ENCODE data around the gene EDC3. TPM values are rescaled to one million over a fixed set of nuclear protein-coding genes. Genes with fewer than 3 reads are reported as not detected.

EDC3 gene
- total RNA-seq, 1 donor = 19.4 TPM

DNA sequence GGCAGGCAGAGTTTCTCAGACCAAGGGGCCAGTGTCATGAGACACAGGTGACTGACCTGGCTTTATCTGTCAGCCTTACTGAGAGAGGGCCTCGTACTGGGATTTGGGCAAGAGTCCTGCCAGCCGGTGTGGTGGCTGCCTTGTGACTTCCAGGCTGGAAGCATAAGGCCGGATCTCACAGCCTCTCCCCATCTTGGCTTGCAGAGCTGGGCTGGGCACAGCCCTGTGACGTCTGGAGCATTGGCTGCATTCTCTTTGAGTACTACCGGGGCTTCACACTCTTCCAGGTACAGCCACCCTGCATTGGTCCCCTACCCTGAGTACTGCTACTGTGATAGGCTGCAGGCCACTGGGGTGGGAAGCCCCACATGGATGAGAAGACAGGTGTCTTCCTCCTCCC, 68.1 kb downstream of the EDC3 start:
- DNase-seq (ENCODE audit: low read depth in 2 of 3, low spot score in 2 of 3) = no peak

DNA sequence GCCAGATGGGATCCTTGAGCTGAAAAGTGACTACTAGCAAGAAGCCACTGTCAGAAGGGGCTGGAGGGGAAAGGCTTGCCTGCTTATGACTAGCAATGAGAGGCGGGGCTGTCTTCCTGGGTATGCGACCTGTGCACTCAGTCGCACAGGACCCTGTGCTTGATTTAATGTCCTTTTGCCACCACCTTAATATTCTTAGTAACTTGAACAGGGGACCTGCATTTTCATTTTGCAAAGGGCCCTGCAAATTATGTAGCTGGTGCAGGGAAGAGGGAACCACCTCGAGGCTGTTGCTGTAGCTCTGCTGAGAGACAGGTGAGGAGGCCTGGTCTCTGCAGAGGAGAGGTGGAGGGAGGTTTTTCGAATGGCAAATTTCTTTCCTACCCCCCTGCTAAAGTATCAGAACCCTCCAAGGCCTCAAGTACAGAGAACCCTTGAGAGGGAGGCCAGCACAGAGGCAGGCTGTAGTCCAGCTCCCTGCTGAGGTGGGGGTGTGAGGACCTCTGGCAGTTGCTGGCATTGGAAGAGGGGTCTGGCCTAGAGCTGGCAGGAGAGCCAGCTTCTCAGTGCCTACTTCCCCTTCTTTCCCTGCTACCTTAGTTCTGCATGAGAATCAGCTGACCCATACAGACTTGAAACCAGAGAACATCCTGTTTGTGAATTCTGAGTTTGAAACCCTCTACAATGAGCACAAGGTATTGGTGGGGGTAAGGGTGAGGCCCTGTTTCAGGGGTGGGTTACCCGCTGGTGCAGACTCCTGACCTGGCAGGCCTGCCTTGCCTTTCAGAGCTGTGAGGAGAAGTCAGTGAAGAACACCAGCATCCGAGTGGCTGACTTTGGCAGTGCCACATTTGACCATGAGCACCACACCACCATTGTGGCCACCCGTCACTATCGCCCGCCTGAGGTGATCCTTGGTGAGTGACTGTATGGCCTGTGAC, 68.8 kb downstream of the EDC3 start:
- DNase-seq (ENCODE audit: low read depth in 2 of 3, low spot score in 2 of 3) = peak in 1 of 3 donors; percentile 50

DNA sequence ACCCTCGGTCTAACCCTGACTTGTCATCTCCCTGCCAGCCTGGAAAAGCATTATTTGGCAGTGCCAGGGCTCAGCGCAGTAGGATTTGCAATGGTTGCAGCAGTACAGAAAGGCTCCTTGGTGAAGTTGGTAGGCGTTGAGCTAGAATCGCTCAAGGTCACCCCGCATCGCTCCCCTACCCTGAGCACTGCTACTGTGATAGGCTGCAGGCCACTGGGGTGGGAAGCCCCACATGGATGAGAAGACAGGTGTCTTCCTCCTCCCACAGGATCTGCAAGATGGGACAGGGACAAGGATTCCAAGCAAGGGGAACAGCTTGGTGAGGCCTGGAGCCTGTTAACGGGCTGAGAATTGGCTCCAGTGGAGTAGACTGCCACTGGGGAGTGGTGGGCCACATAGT, 69.5 kb downstream of the EDC3 start:
- DNase-seq (ENCODE audit: low read depth in 2 of 3, low spot score in 2 of 3) = no peak

DNA sequence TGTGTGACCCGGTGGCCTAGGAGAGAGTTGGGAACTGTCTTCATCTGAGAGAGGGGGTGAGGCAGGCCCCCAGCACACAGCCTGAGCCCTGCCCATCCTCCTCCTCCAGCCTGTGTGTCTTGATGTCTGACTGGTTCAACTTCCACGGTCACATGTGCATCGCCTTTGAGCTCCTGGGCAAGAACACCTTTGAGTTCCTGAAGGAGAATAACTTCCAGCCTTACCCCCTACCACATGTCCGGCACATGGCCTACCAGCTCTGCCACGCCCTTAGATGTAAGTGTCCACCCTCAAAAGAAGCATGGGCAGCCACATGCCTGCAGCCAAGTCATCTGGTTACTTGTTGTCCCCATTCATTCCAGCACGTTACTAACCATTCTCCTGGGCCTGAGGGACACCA, 70.1 kb downstream of the EDC3 start:
- DNase-seq (ENCODE audit: low read depth in 2 of 3, low spot score in 2 of 3) = no peak

DNA sequence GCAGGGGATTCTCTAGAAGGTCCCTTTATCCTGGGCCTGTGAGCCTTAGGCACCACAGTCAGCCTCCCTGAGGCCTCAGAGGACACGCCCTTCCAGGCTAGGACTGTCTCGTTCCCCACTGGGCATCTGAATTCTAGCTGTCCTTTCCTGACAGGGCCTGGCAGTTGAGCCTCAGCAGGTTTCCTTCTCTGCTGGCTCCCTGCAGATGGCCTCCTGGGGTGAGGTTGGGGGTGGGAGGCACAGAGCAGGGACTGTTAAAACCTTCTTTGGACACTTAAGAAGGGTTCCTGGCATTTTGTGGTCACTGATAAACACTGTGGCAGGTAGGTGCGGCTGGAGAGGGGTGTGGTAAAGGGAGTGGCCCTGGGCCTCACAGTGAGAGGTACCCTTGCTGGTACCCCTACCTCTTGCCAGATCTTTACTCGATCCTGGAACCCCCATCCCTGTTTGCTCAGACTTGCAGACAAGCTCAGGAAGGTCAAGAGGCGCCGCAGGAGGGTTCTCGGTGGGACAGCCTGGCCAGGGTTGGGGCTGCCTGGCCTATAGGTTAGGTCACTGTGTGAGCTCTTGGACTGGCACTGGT, 71.7 kb downstream of the EDC3 start:
- DNase-seq (ENCODE audit: low read depth in 2 of 3, low spot score in 2 of 3) = no peak

DNA sequence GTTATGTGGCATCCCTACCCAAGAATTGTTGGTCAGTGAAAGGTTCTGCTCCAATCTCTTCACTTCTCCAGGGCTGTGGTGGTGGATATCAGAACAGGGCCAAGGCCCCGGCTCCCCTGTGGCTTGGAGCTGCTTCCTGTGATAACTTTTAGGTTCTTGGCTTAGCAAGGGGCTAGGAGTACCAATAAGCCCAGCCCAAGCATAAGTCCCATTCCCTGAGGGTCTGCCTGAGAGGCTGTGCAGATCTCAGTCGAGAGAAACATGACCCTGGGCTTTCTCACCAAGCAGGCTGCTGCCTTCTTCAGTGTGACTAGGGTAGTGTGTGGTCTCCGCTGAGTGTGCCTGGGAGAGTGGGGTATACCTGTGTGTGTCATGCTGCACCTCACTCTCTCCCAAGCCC, 73.1 kb downstream of the EDC3 start:
- DNase-seq (ENCODE audit: low read depth in 2 of 3, low spot score in 2 of 3) = no peak

DNA sequence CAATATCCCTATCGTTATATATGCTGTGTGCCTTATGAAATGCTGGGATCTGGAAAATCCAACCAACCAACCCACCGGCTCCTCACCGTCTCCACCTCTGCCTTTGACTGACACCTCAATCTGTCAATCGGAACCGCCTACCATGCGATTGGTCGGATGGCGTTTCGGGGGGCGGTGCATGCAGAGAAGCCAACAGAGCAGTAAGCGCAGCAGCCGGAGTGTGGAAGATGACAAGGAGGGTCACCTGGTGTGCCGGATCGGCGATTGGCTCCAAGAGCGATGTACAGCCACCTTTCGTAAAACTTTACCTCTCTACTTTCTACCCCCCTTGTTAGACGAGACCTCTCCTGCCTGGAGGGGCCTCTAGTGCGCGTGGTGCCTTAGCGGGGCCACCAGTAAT, 73.9 kb downstream of the EDC3 start:
- DNase-seq (ENCODE audit: low read depth in 2 of 3, low spot score in 2 of 3) = no peak

DNA sequence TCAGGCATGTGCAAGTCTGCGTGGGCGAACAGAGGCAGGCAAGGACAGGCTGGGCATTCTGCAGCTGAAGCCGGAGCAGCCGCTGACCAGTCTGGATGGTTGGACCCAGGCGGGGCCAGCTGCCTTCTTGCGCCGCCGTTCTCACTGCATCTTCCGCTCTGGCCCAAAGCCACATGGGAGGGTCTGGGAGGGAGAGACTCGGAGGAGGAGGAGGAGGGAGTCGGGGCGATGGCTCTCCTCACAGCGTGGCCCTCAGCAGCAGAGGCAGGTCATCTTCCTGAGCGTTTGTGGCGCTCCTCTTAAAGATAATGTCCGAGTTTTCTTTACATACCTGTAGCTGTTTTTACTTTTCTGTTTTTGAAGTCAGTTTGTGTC, 74.3 kb downstream of the EDC3 start:
- no peak for DNase-seq (ENCODE audit: low read depth in 2 of 3, low spot score in 2 of 3)

DNA sequence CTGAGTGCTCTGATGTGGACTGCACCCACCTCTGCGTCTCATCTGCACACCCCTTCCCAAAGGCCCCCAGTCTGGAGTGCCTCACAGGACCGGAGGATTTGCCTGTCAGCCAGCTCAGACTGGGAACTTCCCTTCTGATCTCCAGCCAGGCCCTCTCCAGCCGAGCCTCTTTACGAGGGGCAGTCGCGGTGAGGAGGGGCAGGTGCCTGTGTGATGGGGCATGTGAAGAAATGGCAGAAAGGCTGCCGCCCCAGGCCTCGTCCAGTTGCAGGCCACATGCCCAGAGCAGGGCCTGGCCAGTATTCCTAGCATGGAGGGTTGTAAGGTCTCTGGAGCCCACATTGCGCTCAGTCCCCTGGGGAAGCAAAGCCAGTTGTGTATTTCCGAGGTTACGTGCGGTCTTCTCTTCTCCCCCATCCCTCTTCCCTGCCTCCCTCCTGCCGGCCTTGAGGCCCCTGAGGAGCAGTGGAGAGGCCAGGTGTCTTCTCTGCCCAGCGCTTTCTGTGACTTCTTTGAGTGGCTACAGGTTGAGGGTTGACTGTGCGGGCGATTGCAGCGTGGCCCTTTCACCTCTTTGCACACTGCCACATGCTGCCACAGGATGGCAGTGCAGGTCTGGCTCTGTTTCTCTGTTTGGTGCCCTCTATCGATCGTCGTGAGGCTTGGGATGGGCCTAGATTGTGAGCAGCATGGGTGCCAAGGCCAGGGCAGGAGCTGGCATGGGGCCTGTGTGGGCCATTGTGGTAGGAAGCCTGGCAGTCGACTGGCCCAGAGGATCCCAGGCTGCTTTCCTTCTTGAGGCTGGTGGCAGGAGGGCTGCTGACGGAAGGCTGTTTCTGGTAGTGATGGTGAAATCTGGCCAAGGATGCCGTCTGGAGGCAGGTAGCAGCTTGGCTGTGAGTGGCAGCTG, 74.9 kb downstream of the EDC3 start:
- peak in 2 of 3 donors; percentile 79 to 89 for DNase-seq (ENCODE audit: low read depth in 2 of 3, low spot score in 2 of 3)

DNA sequence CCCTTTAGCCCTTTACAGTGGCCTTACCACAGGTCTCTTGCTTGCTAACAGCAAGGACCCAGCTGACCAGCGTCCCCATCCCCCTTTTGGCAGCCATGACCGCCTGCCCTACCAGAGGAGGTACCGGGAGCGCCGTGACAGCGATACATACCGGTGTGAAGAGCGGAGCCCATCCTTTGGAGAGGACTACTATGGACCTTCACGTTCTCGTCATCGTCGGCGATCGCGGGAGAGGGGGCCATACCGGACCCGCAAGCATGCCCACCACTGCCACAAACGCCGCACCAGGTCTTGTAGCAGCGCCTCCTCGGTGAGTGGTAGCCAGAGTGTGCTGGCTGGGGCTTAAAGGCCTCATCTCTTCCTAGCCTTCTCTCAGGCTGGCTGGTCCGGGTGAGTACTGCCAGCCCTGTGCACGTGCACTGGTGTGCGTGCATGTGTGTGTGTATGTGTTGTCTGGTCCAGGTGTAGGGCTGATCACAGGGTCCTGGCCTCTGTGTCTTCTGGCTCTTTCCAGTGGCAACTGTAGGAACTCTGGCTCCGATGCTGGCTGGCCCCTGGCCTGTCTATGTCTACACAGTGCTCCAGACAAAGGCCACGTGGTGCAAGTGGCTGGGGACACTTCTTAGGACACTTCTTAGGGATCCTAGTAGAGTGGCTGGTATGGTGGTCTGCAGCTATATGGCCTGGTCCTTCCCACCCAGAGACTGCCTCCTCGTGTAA, 75.7 kb downstream of the EDC3 start:
- no peak for DNase-seq (ENCODE audit: low read depth in 2 of 3, low spot score in 2 of 3)

DNA sequence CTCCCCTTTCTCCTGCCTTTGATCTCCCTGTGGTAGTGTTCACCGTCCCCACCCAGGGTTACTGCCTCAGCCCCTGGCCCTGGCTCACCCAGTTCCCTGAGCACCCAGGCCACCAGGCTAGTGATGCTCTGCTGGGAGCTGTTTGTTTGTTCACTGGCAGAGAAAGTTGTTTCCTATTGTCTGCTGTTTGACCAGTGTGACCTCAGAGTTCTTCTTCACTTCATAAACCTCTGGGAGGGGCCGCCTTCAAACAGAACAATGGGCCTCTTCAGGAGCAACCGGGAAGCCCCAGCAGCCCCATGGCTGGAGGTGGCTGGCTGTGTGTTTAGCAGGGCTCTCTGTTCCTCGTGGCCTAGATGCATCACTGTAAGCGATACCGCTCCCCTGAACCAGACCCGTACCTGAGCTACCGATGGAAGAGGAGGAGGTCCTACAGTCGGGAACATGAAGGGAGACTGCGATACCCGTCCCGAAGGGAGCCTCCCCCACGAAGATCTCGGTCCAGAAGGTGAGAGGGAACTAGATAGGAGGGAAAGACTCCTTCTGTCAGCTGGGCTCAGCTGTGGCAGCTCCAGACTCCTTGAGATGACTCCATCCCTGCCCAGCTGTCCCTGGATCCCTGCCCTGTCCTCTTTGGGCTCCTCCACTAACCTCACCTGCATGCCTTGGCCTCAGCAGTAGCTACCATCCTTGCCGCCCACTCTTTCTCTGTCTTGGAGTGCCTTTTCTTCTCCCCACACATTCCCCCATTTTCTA, 76.8 kb downstream of the EDC3 start:
- DNase-seq (ENCODE audit: low read depth in 2 of 3, low spot score in 2 of 3) = no peak

DNA sequence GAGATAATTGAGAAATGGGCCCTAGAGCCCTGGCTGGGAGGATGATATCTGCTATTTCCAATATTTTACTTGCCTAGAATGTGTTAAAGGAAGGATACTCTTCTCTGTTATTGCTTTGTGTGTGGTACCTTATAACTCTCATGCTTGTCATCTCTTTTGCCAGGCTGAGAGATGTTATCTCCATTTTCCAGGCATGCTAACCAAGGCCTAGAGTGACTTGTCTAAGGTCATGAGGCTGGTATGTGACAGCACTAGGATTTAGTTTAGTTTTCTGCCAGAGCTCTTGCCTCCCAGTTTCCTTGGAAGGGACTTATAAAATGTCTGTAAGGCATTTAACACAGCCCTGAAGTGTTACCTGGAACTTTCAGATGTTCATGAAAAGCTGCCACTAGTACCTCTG, 78.8 kb downstream of the EDC3 start:
- DNase-seq (ENCODE audit: low read depth in 2 of 3, low spot score in 2 of 3) = no peak

DNA sequence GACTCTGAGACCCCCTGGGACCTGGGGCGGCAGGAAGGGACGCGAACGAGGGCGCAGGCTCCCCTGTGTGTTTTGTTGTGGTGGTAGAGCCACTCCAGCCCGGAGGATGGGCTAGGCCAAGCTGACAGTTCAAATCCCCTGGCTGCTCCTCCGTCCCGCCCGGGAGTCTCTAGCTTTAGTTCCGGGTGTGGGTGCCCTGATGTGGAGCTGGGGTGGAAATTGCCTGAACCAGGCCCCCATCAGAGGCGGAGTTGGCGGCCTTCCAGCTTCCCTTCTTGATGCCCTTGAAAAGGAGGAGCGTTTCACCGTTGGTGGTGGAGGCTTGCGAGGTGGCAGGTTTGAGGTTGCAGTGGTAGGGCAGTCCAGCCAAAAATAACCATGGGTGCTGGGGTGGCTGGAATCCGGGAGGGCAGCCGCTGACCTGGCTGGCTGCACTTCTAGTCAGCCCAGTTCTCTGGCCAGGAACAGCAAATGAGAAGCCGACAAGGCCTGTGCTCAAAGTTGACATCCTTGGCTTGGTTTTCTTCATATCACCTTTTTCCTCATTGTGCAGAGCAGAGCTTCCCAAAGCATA, 79.4 kb downstream of the EDC3 start:
- DNase-seq (ENCODE audit: low read depth in 2 of 3, low spot score in 2 of 3) = peak; percentile 47 to 85 (median 72)

DNA sequence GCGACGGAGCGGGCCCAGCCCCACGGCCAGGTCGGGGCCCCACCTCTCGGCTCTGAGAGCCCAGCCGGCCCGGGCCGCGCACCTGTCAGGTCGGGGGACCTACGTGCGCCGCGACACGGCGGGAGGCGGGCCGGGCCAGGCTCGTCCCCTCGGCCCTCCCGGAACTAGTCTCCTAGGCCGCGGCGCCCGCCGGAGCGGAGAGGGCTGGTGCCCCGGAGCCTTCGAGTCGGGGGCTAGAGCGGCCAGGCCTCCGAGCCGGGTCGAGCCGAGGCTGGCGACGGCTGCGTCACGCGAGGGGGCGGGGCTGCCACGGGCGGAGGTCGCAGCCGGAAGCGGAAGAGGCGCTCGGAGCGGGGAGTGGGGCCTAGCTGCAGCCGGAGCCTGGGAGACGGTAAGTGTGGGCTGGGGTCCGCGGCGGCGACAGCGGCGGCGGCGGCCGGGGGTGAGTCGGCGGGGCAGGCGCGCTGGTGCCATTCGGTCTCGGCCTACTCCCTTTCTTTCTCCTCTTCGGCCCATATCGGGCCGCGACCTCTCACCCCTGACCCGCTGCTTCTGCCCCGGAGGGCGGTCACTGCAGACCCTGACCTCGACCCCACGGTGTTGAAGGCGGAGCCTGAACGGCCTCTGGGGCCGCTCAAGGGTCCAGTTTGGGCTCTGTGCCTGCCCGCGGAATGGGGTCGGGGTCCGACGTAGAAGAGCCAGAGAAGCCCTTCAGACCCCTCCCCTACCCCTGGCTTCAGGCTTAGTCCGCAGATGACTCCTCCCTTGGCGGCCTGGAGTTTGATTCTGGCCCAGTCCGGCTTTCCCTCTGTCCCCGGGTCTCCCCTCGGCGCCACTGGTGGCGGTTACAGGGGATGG, 80.1 kb downstream of the EDC3 start, which contains the start of gene CLK3:
Gene CLK3, plus strand, starts transcription at position 329 of the 858 bp plus-strand sequence. CDS start 3,361 bp downstream, outside the sequence.
- peak; percentile 85 to 96 (median 95) for DNase-seq (ENCODE audit: low read depth in 2 of 3, low spot score in 2 of 3)

DNA sequence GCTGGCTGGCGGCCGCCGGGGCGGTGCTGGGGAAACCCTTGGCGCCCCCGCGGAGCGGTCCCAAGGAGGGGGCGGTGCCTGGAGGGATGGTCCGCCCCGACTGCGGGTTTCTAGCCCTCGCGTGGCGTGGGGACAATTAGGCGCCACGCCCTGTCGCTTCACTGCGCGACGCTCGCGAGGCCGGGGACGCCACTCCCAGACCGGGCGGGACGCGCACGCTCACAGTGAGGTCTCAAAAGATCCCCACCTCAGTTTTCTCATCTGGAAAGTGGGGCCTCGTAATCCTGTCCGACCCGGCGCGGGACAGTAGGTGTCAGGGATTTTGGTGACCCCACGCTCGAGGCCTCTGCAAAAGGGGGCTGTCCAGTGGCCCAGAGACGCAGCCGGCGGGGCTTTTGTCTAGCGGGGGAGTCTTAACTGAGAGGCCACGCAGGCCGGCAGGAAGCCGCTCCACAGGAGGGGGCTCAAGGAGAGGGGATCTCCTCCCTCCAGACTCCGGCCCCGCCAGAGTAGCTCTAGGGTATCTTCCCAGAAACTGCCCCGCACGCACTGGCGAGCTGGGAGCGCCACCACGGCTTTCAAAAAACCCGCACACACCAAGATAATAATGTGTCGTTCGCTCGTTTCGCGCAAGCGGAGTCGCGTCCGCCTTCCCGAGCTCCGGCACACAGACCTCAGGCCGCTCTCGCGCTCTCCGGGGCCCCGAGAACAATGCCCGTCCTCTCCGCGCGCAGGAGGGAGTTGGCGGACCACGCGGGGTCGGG, 80.9 kb downstream of the EDC3 start:
- peak; percentile 86 to 89 (median 88) for DNase-seq (ENCODE audit: low read depth in 2 of 3, low spot score in 2 of 3)

DNA sequence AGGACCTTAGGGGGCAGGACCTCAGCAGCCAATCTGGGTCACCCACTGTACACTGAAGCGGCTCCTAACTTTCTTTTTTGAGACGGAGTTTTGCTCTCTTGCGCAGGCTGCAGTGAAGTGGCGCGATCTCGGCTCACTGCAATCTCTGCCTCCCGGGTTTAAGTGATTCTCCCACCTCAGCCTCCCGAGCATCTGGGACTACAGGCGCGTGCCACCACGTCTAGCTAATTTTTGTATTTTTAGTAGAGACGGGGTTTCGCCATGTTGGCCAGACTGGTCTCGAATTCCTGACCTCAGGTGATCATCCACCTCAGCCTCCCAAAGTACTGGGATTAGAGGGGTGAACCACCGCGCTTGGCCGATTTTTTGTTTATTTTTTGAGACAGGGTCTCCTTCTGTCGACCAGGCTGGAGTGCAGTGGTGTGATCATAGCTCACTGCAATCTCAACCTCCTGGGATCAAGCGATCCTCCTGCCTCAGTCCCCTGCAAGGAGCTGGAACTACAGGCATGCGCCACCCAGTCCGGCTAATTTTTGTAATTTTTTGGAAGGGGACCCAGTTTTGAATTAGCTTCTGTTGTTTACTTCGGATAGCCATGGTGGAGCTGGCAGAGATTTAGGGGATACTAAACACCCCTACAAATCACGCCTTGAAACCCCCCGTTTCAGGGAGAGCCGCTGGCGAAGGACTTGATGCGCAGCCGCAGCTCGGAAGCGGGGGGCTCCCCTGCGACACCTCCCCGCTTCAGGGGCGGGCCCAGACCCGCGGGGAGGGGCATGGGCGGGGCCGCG, 81.7 kb downstream of the EDC3 start:
- DNase-seq (ENCODE audit: low read depth in 2 of 3, low spot score in 2 of 3) = no peak
